OCI-M1 (cell line): Measurements from ENCODE around the gene GNA15.

Experiments used
- DNase-seq: peaks from one replicate; lab custom pipeline; 2025; lab: John Stamatoyannopoulos, UW

The GNA15 gene

DNA sequence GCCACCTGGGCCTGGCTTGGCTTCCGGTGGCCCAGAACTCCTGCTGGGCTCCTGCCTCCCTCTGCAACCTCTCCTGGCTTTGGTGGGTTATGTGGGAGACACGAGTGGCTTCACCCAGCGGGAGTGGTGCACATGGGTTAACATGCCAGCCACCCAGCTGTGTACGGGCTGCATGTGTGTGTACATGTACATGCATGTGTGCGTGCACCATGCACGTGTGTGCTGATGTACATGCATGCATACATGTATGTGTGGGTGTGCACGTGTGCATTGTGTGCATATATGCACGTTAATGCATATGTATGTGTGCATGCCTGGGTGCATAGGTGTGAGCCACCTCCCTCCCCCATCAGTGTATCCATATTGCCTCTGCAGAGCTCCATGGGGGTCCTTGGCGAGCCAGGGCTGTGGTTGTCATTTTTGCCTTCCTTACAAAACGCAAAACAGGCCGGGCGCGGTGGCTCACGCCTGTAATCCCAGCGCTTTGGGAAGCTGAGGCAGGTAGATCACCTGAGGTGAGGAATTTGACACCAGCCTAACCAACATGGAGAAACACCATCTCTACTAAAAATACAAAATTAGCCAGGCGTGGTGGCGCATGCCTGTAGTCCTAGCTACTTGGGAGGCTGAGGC is 29.2 kb upstream of the GNA15 start:
- DNase-seq, result no peak

DNA sequence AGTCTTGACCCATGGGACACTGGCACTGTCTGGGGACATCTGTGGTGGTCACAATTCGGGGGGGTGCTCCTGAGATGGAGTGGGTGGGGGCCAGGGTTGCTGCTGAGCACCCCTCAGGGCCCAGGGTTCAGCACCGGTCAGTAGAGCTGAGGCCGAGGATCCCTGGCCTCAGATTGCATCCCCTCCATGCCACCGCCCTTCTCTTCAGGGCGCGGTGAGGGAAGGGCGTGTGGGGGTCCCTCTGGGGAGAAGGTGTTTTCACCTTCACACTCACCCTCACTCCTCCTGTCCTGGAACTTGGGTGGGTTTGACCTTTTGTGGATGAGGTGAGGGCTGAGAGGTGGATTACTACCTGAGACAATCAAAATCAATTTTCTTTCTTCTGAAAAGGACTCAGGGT is 28.2 kb upstream of the GNA15 start:
- no peak for DNase-seq

DNA sequence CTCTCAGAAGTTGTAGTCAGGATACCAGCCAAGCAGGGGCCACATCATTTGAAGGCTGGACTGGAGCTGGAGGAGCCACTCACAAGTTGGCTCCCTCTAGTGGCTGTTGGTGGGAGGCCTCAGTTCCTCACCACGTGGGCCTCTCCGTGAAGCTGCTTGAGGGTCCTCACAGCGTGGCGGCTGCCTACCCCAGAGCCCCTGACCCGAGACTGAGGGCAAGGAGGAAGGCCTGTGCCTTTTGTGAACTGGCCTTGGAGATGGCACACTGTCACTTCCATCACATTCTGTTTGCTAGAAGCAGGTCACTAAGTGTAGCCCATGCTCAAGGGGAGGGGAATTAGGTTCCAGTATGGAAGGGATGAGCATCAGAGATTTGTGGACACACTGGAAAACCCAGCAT is 27.1 kb upstream of the GNA15 start:
- peak; percentile 69 for DNase-seq

DNA sequence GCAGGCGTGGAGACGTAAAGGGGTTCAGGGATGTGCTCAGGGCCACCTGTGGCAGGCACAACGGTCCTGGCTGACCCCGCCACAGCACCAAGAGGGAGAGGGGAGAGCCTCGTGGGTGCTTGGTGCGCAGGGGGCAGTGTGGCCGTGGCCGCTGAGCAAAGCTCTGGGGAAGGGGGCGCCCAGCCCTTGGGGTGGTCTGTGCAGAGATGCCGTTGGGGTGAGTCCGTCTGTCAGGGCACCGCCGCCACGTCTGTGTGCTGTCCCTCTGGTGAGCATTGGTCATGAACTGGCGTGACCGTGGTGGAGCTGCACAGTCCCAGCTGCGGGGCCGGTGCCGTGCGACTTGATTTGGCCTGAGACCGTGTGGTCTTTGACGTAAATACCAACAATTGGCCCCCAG is 26.3 kb upstream of the GNA15 start:
- no peak for DNase-seq

DNA sequence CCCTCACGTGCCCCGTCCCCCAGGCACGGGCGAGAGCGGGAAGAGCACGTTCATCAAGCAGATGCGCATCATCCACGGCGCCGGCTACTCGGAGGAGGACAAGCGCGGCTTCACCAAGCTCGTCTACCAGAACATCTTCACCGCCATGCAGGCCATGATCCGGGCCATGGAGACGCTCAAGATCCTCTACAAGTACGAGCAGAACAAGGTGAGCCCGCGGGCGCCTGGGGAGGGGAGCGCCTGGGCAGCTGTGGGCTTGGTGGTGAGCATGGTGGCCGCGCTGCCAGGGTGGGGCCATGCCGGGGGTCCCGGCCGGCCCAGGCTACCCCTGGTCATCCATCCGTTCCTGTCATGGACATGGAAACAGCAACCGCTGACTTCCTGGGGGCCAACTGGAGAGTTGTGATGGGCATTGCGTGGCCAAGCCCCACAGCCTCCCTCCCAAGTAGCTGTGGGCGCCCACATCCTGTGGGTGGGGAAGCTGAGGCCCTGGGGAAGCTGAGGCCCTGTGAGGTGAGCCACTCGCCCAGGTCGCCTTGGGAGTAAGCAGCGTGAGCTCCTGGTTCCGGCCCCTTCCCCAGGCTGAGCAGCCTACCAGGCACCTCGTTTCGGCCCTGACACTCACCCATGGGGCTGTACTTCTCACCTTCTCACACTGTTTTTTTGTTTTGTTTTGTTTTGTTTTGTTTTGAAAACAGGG is 25.6 kb upstream of the GNA15 start:
- DNase-seq, result no peak

DNA sequence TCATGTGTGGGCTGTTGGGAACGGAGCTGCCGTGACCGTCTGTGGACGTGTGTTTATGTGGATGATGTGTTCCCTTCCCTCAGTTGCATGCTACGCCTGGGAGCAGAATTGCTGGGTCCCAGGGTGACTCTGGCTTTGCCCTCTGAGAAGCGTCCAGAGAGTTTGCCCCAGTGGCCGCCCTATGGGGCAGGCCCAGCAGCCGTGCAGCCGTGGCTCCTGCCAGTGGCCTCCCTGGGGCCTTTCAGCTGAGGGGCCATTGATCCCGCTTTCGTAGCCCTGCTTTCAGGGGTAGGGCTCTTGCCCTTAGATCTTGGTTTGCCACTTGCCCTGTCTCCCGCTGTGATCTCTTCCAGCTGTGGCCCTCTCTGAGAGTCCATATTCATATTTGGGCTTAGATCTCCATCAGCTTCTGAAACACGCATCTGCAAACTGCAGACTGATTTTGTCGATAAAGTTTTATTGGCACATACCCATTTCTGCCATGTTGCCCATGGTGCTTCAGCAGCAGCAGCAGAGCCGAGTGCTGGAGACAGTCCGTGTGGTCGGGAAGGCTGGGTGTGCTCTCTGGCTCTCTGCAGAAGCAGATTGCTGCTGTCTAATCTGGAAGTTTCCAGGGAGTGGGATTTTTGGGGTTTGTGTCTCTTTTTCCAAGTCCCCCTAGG is 24.1 kb upstream of the GNA15 start:
- DNase-seq, result no peak

DNA sequence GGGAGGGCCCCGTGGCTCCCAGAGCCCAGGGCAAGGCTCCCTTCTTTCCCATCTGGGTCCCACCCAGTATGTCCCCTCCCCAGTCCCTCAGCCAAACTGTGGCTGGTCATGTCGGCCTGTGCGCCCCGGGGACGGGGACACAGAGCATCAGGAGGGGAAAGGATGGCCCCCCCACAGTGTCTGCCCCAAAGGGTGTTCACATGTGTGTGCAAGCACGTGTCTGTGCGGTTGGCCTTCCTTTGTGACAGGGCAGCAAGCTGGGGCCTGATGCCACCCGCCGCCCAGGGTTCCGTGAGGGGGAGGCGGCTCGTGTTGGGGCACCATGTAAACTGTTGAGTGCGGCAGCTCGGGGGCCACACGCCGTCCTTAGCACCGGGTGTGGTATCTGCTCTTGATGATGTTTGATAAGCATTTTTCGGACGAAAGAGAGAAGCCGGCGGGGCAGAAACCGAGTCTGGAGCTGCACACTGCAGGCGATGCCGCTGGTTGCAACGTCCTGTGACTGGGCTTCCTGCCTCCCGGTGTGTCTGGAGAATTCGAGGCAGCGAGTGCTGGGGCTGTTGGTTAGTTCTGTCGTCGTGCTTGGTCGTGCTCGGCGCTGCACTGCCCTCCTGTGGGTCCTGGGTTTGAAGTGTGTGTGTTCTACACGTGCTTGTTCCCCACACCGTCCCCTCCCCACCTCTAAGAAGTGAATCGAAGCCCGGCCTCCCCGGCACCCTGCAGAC is 23.3 kb upstream of the GNA15 start:
- no peak for DNase-seq

DNA sequence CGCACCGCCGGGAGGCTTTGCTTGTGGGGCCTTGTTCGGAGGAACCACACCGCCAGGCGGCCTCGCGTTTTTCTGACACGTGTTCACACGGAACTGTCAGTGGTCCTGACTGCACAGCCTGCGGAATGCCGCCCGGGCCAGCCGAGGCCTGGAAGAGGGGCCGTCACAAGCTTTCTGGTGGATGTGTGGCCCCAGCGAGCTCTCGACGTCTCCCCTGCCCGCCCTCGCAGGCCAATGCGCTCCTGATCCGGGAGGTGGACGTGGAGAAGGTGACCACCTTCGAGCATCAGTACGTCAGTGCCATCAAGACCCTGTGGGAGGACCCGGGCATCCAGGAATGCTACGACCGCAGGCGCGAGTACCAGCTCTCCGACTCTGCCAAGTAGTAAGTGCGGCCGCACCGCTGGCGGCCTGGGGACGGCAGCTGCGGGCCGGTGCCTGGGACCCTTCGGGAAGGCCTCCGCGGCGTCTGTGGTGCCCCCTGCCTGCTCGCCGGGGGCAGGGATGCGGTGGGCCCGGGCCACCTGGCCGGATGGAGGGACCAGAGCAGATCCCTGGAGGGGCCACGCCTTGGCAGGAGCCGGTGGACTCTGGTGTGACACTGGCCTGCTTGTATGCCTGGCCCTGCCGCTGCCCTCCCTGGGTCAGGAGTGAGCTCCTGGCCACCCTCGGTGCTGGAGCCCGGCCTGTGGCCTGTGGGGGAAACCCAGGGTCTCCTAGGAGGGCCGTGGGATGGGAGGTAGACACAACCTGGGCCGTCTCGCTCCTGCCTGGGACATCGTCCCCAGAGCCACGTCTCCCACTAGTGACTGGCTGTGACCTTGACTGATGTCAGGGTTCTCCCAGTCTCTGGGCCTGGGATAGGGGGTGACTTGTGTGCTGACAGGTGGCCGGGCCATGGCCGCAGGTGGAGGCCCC is 22.5 kb upstream of the GNA15 start:
- no peak for DNase-seq

DNA sequence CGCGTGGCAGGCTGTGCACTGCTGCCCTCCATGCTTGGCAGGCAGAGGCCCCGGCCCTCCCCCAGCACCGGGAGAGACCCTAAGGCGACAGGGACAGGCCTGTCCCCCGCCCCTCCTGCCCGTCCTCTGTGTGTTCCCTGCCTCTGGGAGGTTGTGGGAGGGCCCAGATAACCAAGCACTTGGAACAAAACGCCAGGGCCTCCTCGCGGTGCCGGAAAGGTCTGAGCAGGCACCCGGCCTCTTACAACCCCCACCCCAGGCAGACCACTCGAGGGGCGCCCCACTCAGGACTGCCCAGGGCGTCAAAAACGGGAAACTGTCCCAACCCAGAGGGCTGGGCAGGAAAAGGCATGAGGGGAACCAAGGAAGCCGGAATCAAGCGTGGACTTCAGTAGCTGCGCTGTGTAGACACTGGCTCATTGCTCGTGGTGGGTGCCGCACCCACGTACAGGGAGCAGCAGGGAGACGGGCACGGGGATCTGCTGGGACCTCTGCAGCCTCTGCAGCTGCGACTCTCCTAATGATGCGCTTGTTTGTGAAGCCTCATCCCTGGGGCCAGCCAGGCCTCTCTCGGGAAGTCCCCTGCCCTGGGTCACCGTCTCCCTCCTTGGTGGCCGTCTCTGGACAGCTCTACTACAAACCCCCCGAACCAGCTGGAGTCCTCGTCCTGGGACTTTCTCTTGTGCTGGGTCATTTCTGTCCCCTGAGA is 21.7 kb upstream of the GNA15 start:
- DNase-seq, result no peak

DNA sequence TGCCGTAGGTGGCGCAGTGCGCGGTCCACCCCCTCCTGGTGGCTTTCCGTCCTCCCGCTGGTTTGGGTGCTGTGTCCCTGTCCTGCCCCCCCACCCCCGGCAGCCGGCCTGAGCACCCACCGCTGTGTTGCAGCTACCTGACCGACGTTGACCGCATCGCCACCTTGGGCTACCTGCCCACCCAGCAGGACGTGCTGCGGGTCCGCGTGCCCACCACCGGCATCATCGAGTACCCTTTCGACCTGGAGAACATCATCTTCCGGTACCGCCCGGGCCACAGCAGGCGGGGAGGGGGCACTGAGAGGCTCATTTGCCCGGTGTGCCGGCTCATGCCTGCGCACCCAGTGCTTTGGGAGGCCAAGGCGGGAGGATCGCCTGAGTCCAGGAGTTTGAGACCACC is 21.0 kb upstream of the GNA15 start:
- no peak for DNase-seq

DNA sequence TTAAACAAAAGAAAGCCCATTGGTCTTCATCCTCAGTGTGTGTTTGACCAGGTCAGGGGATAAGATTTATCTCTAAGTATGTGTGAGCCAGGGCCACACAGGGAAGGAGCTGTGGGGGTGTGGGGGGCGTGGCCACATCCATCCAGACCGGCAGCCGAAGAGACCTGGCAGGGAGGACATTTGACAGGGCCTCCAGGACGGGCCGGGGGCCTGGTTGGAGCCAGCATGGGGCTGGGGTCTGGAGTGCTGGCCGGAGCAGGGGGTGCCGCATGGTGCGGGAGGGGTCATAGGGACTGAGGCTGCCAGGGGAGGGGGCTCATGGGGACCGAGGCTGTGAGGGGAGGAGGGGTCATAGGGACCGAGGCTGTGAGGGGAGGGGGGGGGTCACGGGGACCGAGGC is 20.4 kb upstream of the GNA15 start:
- no peak for DNase-seq

DNA sequence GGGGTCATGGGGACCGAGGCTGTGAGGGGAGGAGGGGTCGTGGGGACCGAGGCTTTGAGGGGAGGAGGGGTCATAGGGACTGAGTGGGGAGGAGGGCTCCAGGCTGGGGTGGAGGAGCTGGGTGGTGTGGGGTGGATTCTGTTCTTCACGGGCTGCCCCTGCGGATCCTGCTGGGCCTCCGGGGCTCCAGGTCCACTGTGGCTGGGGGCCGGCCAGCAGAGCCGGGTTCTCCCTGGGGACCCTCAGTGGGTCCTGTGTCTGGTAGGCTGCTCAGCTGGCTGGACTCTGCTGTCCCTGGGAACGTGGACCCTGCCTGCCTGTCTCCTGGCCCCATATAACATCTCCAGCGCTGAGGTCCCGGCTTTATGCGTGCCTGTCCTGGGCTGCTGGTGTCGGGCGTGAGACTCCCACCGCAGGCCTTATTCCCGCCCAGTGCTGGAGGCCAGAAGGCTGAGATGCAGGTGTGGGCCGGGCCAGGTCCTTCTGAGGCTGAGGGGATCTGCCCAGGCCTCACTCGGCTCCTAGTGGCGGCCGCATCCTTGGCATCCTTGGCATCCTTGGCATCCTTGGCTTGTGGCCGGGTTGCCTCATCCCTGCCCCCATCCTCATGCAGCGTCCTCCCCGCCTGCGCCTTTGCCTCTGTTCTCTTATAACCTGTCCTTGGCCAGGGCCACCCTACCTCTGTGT is 19.8 kb upstream of the GNA15 start:
- DNase-seq, result no peak

DNA sequence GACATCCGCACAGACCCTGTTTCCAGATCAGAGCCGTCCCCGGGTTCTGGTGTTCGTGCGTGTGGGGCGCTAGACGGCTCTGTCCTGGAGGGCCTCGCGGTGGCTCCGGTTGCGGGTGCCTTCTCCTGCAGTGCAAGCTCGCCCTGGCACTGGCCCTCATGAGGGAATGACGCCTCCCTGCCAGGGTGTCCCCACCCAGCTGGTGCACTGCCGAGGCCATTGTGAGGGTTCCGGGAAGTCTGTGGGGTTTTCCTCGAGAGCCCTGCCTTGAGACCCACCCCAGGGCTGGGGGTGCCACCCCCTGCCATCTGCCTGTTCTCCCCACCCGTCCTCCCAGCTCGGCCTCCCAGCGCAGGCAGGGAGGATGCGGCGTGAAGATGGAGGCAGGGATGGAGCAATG is 19.2 kb upstream of the GNA15 start:
- DNase-seq, result no peak

DNA sequence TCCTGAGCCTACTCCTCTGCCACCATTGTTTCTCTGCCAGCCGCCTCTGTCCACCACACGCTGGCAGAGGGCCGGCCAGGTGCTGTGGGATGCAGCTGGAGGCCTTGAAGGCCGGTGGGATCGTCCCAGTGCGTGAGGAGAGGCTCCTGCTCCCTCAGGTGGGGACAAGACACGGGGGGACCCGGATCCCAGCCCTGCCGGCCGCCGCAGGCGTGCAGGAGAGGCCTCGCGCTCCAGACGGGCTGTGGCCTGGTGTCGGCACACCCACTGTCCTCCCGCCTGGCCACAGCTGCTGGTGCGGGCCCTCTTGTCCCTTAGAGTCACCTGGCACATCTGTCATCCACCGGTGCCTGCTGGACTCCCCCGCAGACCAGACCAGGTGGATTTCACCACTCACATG is 18.1 kb upstream of the GNA15 start:
- no peak for DNase-seq

DNA sequence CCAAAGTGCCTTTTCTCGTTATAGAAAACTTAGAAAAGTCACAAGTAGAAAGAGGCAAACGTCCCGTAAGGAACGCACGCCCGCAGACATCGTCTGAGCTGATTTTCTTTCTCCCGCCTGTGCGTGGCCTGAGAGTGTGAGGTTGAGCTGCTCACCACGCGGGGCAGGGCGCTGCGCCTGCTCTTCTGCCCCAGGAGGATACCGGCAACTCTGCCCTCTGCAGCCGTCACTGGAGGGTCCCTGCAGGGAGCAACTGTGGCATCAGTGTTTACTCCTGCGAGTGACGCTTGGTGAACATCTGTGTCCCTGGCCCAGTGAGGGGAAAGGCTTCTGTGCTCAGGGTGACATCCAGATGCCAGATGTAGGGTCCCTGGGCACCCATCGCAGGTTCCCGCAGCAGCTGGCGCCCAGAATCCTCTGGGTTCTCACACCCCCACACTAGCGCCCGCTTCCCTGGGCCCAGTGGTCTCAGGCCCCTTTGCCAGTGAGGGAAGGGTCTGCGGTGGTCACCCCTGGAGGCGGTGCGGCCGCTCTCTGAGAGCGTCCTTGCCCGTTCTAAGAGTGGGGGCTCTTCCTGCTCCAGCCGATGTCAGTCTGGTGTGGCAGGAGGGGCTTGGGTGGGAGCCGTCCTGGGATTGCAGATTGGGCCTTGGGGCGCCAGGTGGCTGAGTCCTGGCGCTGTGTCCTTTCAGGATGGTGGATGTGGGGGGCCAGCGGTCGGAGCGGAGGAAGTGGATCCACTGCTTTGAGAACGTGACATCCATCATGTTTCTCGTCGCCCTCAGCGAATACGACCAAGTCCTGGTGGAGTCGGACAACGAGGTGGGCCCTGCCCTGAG is 17.4 kb upstream of the GNA15 start:
- no peak for DNase-seq

DNA sequence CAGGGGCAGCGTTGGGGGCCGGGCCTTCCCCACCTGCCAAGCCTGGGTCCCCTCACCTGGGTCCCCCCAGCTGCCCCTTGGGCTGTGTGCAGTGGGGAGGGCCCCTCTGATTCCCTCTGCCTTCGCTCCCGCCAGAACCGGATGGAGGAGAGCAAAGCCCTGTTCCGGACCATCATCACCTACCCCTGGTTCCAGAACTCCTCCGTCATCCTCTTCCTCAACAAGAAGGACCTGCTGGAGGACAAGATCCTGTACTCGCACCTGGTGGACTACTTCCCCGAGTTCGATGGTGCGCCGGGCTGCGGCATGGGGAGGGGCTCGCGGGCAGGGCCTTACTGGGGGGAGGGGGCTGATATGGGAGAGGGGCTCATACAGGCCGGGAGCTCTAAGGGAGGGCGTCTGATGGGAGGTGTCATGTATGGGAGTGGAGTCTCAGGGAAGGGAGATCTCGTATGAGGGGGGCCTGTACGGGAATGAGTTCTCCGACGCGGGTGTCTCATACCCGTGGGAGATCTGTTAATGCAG is 16.7 kb upstream of the GNA15 start:
- no peak for DNase-seq

DNA sequence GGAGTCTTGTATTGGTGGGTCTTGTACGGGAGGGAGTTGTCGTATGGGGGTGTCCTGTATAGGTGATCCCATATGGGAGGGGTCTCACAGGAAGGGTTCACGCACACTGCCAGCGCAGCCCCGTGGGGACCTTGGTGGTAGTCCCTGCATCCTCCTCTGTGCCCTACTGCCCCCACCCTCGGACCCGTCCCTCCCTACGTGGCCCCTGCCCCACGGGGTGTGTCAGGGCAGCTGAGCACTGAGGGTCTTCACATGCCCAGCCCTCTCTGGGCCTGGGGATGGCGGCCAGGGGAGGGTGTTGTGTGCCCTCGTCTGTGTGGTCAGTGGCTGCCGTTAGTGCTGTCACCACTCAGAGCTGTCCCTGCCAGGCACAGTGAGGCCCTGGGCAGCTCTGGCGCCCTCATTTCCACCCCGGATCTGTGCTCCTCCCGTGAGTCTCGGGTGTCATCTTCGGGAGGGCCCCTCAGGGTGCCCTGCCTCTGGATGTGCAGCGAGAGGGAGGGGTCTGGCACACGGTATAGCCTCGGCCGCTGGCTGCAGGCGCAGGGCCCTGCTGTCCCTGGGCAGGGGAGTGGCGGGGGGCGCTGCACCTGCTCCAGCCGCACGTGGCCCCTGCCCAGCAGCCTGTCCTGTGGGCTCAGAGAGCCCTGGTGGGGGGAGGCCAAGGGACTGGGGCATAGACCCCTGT is 16.0 kb upstream of the GNA15 start:
- DNase-seq, result no peak

DNA sequence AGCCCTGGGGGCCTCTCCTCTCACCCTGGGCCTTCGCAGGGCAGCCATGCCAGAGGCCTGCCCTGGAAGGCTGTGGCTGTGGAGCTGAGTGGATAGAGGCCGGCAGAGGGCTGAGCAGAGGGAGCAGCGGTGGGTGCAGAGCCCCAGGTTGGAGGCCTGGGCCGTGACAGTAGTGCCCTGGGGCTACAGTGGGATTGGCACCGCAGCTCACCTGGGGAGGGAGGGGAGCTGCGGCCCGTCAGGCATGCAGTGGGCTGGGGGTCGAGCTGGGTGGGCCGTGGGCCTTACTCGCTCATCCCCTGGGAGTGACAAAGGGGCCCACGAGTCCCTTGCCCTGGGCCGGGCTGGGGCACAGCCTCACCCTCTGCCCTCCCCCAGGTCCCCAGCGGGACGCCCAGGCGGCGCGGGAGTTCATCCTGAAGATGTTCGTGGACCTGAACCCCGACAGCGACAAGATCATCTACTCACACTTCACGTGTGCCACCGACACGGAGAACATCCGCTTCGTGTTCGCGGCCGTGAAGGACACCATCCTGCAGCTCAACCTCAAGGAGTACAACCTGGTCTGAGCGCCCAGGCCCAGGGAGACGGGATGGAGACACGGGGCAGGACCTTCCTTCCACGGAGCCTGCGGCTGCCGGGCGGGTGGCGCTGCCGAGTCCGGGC is 15.1 kb upstream of the GNA15 start:
- no peak for DNase-seq
